HL-60/S4 treated with retinoic acid at 250 ng/mL for 4 days and 3 days (cell line): ENCODE measurements around the gene CIRBP.
"Not testable (repeated sequence)": the region's sequence is repeated elsewhere in the genome, so short reads cannot be mapped to it uniquely, and the experiment has no call there.

Experiments used
- in situ Hi-C: fragments of 300-500 bp; cut with MboI; formaldehyde crosslinking; loops from 2 replicates; pipeline ENCODE4 v1.7.0; 2022; ENCODE audit warnings: low sequenced_read_pairs

The CIRBP gene

GRCh38 chr19:1243768-1244692, 25.1 kb upstream of the CIRBP start:
- in situ Hi-C loops = no loop called here

GRCh38 chr19:1244693-1245451, 24.3 kb upstream of the CIRBP start:
- in situ Hi-C loops = no loop called here

GRCh38 chr19:1245494-1246264, 23.5 kb upstream of the CIRBP start:
- in situ Hi-C loops = no loop called here

GRCh38 chr19:1246265-1247087, 22.7 kb upstream of the CIRBP start:
- in situ Hi-C loops = not testable (repeated sequence)

GRCh38 chr19:1247748-1248138, 21.4 kb upstream of the CIRBP start:
- in situ Hi-C loops = no loop called here

- in situ Hi-C loops = no loop called here
Measured at GRCh38 chr19:1248139-1248785, 20.9 kb upstream of the CIRBP start, which contains the start of gene MIDN. TSS of gene MIDN (plus strand) at chr19:1248583. CDS start at chr19:1250297, 1,714 bp downstream.

GRCh38 chr19:1248786-1249297, 20.3 kb upstream of the CIRBP start:
- in situ Hi-C loops = no loop called here

- in situ Hi-C loops = no loop called here
Measured at GRCh38 chr19:1249298-1249989, 19.7 kb upstream of the CIRBP start.

GRCh38 chr19:1249990-1250436, 19.1 kb upstream of the CIRBP start:
- in situ Hi-C loops = no loop called here

- in situ Hi-C loops = no loop called here
Measured at GRCh38 chr19:1250437-1251260, 18.5 kb upstream of the CIRBP start.

- in situ Hi-C loops = no loop called here
Measured at GRCh38 chr19:1251330-1252220, 17.6 kb upstream of the CIRBP start.

- in situ Hi-C loops = no loop called here
Measured at GRCh38 chr19:1252221-1252820, 16.8 kb upstream of the CIRBP start.

GRCh38 chr19:1252821-1253513, 16.2 kb upstream of the CIRBP start:
- in situ Hi-C loops = no loop called here

- in situ Hi-C loops = no loop called here
Measured at GRCh38 chr19:1253514-1254080, 15.5 kb upstream of the CIRBP start.

GRCh38 chr19:1254081-1254527, 15.0 kb upstream of the CIRBP start:
- in situ Hi-C loops = no loop called here
